ENCODE results near the gene CASP10. TPM values are rescaled to one million over a fixed set of nuclear protein-coding genes. Genes with fewer than 3 reads are reported as not detected.

CASP10 gene, protein sequence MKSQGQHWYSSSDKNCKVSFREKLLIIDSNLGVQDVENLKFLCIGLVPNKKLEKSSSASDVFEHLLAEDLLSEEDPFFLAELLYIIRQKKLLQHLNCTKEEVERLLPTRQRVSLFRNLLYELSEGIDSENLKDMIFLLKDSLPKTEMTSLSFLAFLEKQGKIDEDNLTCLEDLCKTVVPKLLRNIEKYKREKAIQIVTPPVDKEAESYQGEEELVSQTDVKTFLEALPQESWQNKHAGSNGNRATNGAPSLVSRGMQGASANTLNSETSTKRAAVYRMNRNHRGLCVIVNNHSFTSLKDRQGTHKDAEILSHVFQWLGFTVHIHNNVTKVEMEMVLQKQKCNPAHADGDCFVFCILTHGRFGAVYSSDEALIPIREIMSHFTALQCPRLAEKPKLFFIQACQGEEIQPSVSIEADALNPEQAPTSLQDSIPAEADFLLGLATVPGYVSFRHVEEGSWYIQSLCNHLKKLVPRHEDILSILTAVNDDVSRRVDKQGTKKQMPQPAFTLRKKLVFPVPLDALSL
- total RNA-seq, result 1 to 10 TPM; 1.0 to 2.3 TPM

DNA sequence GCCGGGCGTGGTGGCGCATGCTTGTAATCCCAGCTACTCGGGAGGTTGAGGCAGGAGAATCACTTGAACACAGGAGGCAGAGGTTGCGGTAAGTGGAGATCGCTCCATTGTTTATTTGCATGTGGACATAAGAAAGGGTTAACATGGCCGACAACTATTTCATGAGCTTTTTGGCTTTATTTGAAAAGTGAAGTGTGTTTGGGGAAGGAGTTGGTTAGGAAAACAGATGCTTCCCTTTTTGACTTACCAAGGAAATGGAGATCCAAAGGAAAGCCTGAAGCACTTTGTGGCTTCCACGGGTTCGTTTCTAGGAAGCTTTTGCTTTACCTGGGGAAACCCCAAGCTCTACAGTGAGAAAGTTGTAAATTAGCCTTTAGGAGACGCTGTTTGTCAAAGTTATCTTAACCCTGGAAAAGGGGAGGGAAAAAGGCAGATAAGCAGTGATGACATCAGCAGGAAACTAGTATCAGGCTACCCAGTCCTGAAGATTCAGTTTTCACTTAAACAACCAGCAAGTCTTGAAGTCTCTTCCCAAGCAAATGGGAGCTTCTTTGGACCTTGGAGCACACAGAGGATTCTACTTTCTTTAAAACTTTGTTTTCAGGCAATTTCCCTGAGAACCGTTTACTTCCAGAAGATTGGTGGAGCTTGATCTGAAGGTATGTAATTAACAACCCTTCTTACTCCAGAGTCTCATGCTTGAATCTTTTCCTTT lies at the start of gene CASP10:
CASP10 (plus strand) TSS at position 492 of the 715 bp plus-strand sequence. CDS start 2,637 bp downstream, outside the sequence.

GRCh38 chr2:201260302-201260800 lies 77.4 kb downstream of the CASP10 start, which contains the start of gene CASP8:
Gene CASP8, plus strand, starts transcription at chr2:201260536. Its CDS starts 5,951 bp downstream, at chr2:201266487.

Small RNA genes within 50 kb of the gene (small RNA-seq; reads per million reads assigned to genes)
- 0 reads per million in 2 donors for gene AC007283.2
- gene MTND4LP13, result 0 reads per million in 2 donors
- gene RNU7-45P, result 0 reads per million in 2 donors

Other genes starting within 250 kb of the CASP10 start
- 10 to 100 TPM in 1 of 2 donors, 1 to 10 TPM in 1; 8.3 to 15.0 TPM for gene ORC2, start 219.5 kb upstream of the CASP10 start, total RNA-seq
- 10 to 100 TPM; 10.7 to 13.4 TPM for gene HYCC2, start 111.5 kb upstream of the CASP10 start, total RNA-seq
- 10 to 100 TPM; 51.6 to 55.9 TPM for gene NDUFB3, start 111.1 kb upstream of the CASP10 start, total RNA-seq
- gene CFLAR, start 67.0 kb upstream of the CASP10 start, total RNA-seq, result 10 to 100 TPM; 18.6 to 40.6 TPM
- gene CASP8, start 77.4 kb downstream of the CASP10 start, total RNA-seq, result 10 to 100 TPM; 13.8 to 31.0 TPM
- 1 to 10 TPM; 2.0 to 3.1 TPM for gene FLACC1, start 174.2 kb downstream of the CASP10 start, total RNA-seq

Data from melanocyte of skin (primary cell).